SIG-M5 treated with dmso at 0.1 percent for 504 hours (cell line): ENCODE data around the gene MRGPRF.

ENCODE experiments used
- DNase-seq: peaks from one replicate; lab custom pipeline; 2025; ENCODE audit not compliant: unreplicated experiment; lab: John Stamatoyannopoulos, UW

Gene MRGPRF

GRCh38 chr11:69030301-69030700 is 17.3 kb upstream of the MRGPRF start:
- DNase-seq, result peak; percentile 62

DNA sequence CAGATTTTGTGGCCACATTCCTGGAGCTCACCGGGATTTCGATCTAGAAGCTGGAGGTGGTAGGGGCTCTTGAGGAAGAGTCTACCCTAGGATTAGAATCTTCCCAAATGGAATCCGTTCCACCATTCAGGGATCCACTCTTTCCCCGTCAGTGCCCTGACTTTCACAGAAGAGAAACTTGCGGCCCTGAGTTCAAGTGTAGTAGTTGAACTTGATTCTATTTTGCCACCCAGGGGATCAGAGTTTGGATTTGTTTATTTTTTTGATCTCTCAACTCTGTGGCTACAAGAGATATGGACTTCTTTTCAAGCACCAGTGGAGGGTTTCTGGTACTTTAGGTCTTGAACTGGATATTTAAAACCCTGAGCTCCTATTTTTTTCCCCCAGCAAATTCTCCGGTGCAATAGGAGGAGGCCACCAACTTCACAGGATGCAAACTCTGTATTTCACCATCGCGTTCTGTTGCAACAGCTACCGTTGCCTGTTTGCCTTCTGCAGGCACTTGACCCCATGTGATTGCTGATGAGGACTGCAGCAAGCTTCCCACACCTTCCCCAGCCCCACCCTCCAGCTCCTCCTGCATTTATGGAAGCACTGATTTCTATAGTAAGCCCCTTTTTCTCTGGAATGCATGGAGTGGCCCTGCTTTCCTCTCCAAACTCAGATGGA is 14.8 kb upstream of the MRGPRF start:
- peak; percentile 74 for DNase-seq

DNA sequence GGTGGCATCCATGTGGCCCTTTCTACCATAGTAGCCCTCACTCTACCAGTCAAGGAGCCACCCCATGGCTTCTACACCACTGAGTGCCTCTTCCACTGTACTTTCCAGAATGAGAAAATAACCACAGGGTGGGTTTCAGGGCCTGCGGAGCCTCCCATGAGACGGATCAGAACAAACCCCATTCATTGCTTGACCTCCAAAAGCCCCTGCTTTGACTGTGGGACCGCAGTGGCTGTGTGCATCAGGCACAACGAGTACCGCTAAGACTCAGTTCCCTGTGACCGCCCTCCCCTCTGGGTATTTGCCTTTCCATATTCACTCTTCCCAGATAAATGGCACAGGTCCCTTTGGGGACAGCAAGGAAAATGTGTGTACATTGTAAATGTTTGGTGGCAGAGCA is 11.5 kb upstream of the MRGPRF start:
- DNase-seq, result no peak

GRCh38 chr11:69022260-69022659 is 9.2 kb upstream of the MRGPRF start:
- no peak for DNase-seq

DNA sequence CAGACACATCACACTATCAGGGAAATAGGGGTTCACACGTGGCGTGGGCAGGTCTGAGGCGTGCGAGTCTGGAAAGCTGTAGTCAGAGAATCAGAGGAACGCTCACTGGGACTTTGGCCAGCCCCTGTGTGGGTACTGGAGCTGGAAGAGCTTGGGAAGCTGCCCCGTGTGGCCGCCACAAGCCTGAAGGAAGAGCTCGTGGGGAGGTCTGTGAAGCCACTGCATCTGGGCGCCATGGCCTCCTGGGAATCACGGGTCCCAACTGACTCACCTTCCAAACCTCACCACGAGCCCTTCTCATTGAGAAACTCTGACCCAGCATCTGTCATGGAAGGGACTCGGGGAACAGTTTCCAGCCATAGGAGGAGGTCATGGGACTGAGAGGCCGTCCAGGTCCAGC is 5.9 kb upstream of the MRGPRF start:
- no peak for DNase-seq

GRCh38 chr11:69017951-69018350 is 4.9 kb upstream of the MRGPRF start:
- DNase-seq, result no peak

DNA sequence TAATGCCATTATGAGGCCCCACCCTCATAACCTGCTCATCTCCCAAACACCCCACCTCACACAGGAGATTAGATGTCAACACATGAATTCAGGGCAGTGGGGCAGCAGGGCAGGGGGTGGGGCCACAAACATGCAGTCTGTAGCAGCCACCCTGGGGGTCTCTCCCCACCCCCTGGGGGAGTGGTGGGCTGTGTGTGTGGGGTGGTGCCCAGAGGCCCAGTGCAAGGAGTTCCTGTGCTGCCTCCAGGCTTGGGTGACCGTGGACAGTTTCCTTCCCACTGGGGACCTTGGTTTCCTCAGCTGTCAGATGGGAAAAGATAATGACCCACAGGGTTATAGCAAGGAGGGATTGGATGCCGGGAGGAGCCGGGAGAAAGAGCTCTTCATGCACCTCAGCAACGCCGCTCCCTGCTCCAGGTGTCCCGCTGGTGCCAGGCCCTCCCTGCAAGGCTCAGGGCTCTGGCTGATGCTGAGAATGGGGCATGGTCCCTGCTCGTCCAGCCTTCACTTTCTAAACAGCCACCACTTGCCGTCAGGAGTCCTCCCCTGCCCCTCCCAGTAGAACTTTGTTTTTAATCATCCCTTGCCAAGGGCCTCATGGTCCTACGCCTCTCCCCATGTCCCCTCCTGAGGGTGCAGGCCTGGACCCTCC is 2.0 kb upstream of the MRGPRF start:
- no peak for DNase-seq

DNA sequence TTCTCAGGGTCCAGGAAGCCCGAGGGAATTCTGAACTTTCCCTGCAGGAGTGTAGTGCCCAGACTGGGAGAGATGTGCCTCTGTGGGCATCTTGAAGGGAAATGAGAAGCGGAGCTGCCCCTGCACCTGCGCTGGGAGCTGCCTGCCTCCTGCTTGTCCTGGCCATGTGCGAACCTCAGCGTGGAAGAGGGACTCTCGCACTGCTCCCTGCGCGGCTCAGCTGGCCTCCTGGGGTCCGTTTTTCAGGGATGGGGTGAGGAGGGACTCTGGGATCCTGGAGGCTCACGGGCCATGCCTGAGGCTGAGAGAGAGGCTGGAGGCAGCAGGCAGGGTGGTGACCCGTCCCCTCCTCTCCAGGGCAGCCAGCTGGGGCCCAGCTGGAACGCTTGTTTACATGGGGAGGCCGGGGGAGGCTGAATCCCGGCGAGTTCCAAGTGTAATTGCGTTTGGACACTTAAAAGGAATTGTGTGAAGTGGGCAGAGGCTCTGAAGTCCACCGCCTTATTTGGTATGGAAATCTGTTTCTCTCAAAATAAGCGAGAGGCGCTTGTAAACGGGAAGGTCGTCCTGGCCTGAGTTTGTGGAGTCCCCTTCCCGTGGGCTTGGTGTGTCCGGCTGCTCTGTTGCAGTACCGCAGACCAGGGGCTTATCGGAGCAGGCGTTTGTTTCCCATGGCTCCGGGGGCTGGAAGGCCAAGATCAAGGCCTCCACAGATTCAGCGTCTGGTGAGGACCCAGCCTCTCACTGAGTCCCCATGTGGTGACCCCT is 1.2 kb upstream of the MRGPRF start:
- no peak for DNase-seq

DNA sequence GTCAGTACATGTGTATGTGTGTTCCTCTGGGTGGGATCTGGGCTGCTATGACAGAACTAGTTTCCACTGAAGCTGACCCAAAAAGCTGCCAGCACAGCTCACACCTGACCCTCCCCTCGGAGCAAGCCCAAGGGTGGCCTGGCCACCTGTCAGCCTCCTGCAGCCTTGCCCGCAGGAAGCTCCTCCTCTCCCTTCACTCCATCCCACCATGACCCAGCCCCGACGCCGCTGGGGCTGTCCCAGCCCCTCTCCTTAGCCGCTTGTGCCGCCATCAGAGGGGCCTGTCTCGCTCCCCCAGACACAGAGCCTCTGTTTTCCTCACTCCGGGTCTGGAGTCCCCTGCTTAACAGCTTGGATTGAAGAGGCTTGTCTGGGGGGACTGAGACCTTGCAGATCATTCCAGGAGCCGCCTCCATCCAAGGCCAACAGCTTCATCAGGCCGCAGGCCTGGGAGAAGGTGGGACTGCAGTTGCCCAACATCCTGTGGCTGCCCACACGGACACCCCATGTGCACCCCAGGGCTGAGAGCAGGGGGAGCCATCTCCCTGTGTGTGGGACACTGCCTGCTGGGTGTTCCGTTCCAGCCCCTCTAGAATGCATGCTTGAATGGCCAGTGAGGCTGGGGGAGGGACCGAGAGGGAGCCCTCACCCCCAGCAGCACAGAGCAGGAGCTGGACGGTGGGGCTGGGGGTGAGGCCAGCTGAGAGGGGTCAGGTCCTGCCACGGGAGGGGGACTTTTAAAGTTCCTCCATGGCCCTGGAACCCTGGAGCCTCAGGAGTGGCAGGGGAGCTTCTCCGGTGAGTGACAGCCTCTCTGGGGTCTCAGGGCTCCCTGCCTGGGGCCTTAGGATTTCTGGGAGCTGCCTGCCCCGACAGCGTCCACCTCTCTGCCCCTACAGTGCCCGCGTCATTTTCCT is 696 bp downstream of the MRGPRF start:
- DNase-seq, result no peak

GRCh38 chr11:69011624-69012091 is 1.4 kb downstream of the MRGPRF start:
- no peak for DNase-seq

DNA sequence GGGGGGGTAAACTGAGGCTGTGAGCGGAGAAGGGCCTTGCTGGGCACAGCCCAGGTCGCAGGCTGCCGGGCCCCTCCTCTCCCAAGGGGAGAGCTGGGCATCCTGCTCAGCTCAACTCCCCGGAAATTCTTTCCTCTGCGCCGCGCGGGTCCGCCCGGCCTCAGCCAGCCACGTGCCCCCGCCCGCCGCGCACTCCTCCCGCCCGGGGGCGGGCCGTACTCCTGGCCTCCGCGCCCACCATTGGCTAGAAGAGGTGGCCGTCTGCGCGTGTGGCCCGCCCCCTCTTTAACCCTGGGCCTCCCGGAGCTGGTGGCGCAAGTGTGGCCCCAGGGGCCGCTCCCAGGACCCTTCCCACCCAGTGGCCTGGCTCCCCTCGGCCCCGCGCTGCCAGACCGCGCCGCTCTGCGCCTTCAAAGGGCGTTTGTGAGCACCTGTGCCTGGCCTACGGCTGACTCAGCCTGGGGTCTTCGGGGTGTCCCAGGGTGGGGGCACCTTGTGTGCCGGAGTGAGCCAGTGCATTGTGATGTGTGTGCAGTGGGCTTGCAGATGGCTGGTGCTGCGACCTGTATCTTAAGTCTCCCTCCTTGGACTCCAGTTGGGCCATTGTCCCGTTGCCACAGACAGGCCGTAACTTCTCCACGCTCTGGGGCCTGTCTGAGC is 2.0 kb downstream of the MRGPRF start:
- peak; percentile 45 for DNase-seq

DNA sequence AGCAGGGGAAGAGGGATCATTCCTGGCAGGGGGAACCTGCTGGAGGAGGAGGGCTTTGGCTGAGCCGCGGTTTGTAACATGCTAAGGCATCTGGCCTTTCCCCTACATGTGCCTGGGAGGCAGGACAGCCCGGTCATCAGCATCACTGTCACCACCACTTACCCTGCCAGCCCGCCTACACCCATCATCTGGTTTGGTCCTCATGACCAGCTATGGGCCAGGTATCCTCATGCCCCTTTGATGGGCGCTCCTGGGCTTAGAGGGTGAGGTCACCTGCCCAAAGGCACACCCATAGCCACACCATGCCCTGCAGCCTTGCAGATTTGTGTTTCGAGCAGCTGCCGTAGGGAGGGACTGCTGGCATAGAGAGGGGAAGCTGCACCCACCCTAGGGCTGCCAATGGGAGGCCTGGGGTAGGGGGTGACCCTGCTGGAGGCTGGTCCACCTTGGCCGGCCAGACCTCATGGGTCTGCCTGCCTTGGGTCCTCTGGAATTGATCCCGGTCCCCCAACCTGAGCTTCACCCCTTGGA is 2.6 kb downstream of the MRGPRF start:
- no peak for DNase-seq

DNA sequence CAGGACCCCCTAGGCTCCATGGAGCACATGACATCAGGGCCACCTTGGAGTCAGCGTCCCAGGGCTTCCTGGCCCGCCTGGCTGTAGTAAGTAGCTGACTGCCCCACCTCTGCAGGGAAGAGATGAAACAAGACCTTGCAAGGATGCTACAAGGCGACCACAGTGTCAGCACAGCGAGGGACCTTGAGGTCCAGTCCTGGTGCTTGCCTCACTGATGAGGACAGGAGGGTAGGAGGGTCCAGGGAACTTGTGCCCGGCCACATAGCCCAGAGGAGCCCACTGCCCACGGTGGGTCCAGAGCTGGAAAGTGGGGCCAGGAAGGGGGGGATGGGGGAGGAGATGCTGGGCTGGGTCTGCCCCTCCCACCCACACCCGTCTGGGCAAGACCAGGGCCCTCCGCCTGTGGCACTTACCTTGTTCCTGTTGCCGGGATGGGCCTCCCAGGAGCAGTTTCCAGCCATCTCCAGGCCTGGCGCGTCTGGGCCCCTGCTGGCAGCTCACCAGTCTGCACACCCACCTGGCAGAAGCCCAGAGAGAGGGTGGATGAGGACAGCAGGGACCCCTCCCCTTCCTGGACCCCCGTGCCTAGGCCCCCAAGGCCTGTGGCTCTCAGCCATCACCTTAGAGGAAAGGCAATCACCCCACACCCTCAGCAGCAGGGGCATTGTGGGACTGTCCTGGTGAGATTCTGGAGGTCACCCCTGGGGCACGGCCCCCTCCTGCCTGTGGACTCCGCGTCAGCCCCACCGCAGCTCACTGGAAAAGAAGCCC is 3.4 kb downstream of the MRGPRF start:
- DNase-seq, result no peak

GRCh38 chr11:69008737-69009440 is 4.2 kb downstream of the MRGPRF start:
- DNase-seq, result no peak

GRCh38 chr11:69007975-69008381 is 5.1 kb downstream of the MRGPRF start:
- DNase-seq, result no peak

DNA sequence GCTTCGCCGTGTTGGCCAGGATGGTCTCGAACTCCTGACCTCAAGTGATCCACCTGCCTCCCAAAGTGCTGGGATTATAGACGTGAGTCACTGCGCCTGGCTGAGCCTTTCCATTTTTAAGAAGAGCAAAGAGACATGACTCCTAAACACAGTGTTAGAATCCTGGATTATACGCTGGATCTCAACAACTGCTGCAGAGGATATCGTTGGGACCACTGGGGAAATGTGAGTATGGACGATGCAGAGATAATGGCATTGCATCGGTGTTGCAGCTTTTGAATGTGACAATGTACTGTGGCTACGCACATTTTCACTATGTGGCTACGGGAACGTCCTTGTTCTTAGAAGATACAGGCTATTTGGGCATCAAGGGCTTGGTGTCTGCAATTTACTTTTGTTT is 6.2 kb downstream of the MRGPRF start:
- DNase-seq, result no peak

DNA sequence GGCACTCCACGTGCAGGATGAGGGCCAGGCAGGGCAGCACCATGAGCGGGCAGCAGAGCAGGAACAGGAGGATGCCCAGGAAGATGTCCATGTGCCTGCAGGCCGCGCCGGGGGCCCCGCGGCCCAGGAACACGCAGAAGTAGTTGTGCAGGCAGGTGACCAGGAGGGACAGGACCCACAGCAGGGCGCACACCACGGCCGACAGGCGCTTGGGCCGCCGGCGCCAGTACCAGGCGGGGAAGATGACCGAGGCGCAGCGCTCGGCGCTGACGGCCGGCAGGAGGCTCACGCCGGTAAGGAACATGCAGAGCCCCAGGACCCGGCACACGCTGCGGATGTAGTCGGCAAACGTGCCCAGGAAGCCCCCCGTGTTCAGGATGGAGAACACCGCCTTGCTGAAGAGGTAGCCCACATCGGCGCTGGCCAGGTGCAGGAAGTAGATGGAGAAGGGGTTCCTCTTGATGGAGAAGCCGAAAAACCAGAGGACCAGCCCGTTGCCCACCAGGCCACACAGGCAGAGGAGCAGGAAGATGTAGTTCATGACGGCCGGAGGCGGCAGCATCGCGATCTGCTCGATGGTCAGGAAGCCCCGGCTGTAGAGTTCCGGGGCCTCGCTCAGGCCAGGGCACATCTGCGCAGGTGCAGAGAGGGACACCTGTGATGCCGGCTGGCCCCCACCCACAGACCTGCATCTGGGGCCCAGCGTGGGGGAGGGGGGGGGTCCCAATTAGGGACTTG is 7.2 kb downstream of the MRGPRF start:
- no peak for DNase-seq

DNA sequence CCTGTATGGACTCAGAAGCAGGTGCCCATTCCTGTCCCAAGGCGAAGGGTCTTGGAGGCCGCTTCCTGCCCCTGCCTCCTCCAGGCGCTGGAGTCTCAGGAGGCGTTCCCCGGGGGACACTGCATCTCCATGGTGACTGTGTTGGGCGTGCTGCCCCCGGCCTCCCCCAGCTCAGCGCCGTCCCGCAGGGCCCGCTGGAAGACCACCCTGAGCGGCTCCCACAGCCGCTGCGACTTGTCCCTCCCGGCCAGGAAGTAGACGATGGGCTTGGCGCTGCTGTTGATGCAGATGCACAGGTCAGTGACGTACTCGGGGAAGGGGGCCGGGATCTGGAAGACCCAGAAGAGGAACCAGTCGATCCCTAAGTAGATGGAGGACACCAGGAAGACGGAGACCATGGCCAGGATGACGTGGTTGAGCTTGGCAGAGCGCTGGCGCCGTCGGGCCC is 7.8 kb downstream of the MRGPRF start:
- no peak for DNase-seq
